Measurements from ENCODE around the gene PSMD2. TPM values are rescaled to one million over a fixed set of nuclear protein-coding genes. Genes with fewer than 3 reads are reported as not detected.

The PSMD2 gene
- total RNA-seq, 1 donor from 2014 or later, result 242 TPM

- intact Hi-C loops (cut with micrococcal nuclease), result no loop called here
- ATAC-seq (no peak), DNase-seq (no peak)
Measured at GRCh38 chr3:184350618-184351017, 51.6 kb downstream of the PSMD2 start.

- intact Hi-C loops (cut with micrococcal nuclease), result no loop called here
- DNase-seq, result peak; percentile 15
- no peak for ATAC-seq
Measured at GRCh38 chr3:184351511-184352148, 52.6 kb downstream of the PSMD2 start.

GRCh38 chr3:184352149-184352785, 53.2 kb downstream of the PSMD2 start:
- intact Hi-C loops (cut with micrococcal nuclease), result no loop called here
- ATAC-seq, result no peak
- peak; percentile 26 for DNase-seq

- peak; percentile 25 for DNase-seq
- intact Hi-C loops (cut with micrococcal nuclease), result no loop called here
- no peak for ATAC-seq
Measured at GRCh38 chr3:184352897-184353545, 54.0 kb downstream of the PSMD2 start.

- DNase-seq (peak; percentile 26), ATAC-seq (no peak)
- intact Hi-C loops (cut with micrococcal nuclease), result no loop called here
Measured at GRCh38 chr3:184353546-184353941, 54.5 kb downstream of the PSMD2 start.

- ATAC-seq (peak; percentile 41), DNase-seq (peak; percentile 75)
- intact Hi-C loops (cut with micrococcal nuclease), result no loop called here
Measured at GRCh38 chr3:184354121-184354728, 55.2 kb downstream of the PSMD2 start.

GRCh38 chr3:184354754-184355153, 55.7 kb downstream of the PSMD2 start:
- no peak for ATAC-seq
- DNase-seq, result no peak
- intact Hi-C loops (cut with micrococcal nuclease), result no loop called here

- intact Hi-C loops (cut with micrococcal nuclease), result no loop called here
- ATAC-seq (no peak), DNase-seq (peak; percentile 18)
Measured at GRCh38 chr3:184355261-184356040, 56.4 kb downstream of the PSMD2 start.

GRCh38 chr3:184357248-184358123, 58.4 kb downstream of the PSMD2 start:
- intact Hi-C loops (cut with micrococcal nuclease), result no loop called here
- DNase-seq, result no peak
- no peak for ATAC-seq

- intact Hi-C loops (cut with micrococcal nuclease), result no loop called here
- no peak for DNase-seq
- no peak for ATAC-seq
Measured at GRCh38 chr3:184358124-184358767, 59.2 kb downstream of the PSMD2 start.

Other genes starting within 250 kb of the PSMD2 start
- gene HTR3C, start 246.2 kb upstream of the PSMD2 start, total RNA-seq, result not detected
- not detected for gene HTR3E, start 202.2 kb upstream of the PSMD2 start, total RNA-seq
- 33.1 TPM for gene EIF2B5, start 163.9 kb upstream of the PSMD2 start, total RNA-seq
- 76.8 TPM for gene DVL3, start 143.9 kb upstream of the PSMD2 start, total RNA-seq
- 318 TPM for gene AP2M1, start 124.4 kb upstream of the PSMD2 start, total RNA-seq
- 75.6 TPM for gene ABCF3, start 113.0 kb upstream of the PSMD2 start, total RNA-seq
- gene VWA5B2, start 69.7 kb upstream of the PSMD2 start, total RNA-seq, result not detected
- gene ALG3, start 50.3 kb upstream of the PSMD2 start, total RNA-seq, result 18.5 TPM
- gene EEF1AKMT4, start 49.6 kb upstream of the PSMD2 start, total RNA-seq, result 1.6 TPM
- not detected for gene CAMK2N2, start 37.7 kb upstream of the PSMD2 start, total RNA-seq
- gene ECE2, start 23.2 kb upstream of the PSMD2 start, total RNA-seq, result not detected
- 250 TPM for gene EIF4G1, start 15.4 kb downstream of the PSMD2 start, total RNA-seq
- gene FAM131A, start 38.4 kb downstream of the PSMD2 start, total RNA-seq, result 41.0 TPM
- gene CLCN2, start 62.4 kb downstream of the PSMD2 start, total RNA-seq, result 3.6 TPM
- 26.0 TPM for gene POLR2H, start 62.5 kb downstream of the PSMD2 start, total RNA-seq
- 0.37 TPM for gene THPO, start 79.0 kb downstream of the PSMD2 start, total RNA-seq
- gene CHRD, start 80.8 kb downstream of the PSMD2 start, total RNA-seq, result 4.6 TPM

Data from left ventricle myocardium superior (tissue), 1 donor.